NCI-H2107 treated with DMSO at 0.1 percent for 48 hours (cell line): ENCODE results near the gene NPAS3.

Experiments
- DNase-seq: peaks from one replicate; lab custom pipeline; 2025; ENCODE audit not compliant: unreplicated experiment; lab: John Stamatoyannopoulos, UW

The NPAS3 gene

GRCh38 chr14:33655421-33655820, 716.7 kb downstream of the NPAS3 start:
- DNase-seq, result no peak

GRCh38 chr14:33657476-33657875, 718.8 kb downstream of the NPAS3 start:
- no peak for DNase-seq

GRCh38 chr14:33660248-33660647, 721.6 kb downstream of the NPAS3 start:
- no peak for DNase-seq

- no peak for DNase-seq
Measured at GRCh38 chr14:33661101-33661500, 722.4 kb downstream of the NPAS3 start.

GRCh38 chr14:33668066-33668465, 729.4 kb downstream of the NPAS3 start:
- DNase-seq, result no peak

GRCh38 chr14:33669111-33669510, 730.4 kb downstream of the NPAS3 start:
- no peak for DNase-seq

GRCh38 chr14:33670235-33670634, 731.6 kb downstream of the NPAS3 start:
- DNase-seq, result no peak

- no peak for DNase-seq
Measured at GRCh38 chr14:33671556-33671955, 732.9 kb downstream of the NPAS3 start.

- no peak for DNase-seq
Measured at GRCh38 chr14:33674927-33675326, 736.2 kb downstream of the NPAS3 start.

- DNase-seq, result no peak
Measured at GRCh38 chr14:33675415-33676130, 736.9 kb downstream of the NPAS3 start.

GRCh38 chr14:33676135-33676566, 737.5 kb downstream of the NPAS3 start:
- DNase-seq, result peak; percentile 93

- DNase-seq, result no peak
Measured at GRCh38 chr14:33676891-33677290, 738.2 kb downstream of the NPAS3 start.

GRCh38 chr14:33678005-33678404, 739.3 kb downstream of the NPAS3 start:
- no peak for DNase-seq

- no peak for DNase-seq
Measured at GRCh38 chr14:33679025-33679424, 740.3 kb downstream of the NPAS3 start.

- DNase-seq, result no peak
Measured at GRCh38 chr14:33679461-33680225, 741.0 kb downstream of the NPAS3 start.

- DNase-seq, result no peak
Measured at GRCh38 chr14:33680873-33681272, 742.2 kb downstream of the NPAS3 start.

- DNase-seq, result no peak
Measured at GRCh38 chr14:33682760-33683159, 744.1 kb downstream of the NPAS3 start.

GRCh38 chr14:33685026-33685425, 746.3 kb downstream of the NPAS3 start:
- DNase-seq, result no peak

- no peak for DNase-seq
Measured at GRCh38 chr14:33685698-33686097, 747.0 kb downstream of the NPAS3 start.

GRCh38 chr14:33686218-33686617, 747.5 kb downstream of the NPAS3 start:
- DNase-seq, result no peak

GRCh38 chr14:33686856-33687255, 748.2 kb downstream of the NPAS3 start:
- no peak for DNase-seq

- DNase-seq, result no peak
Measured at GRCh38 chr14:33689680-33690079, 751.0 kb downstream of the NPAS3 start.
